Endometrium (tissue), 2 donors: ENCODE measurements around the gene DGCR2.
"Not testable (repeated sequence)": the region's sequence is repeated elsewhere in the genome, so short reads cannot be mapped to it uniquely, and the experiment has no call there.

Experiments
- FAIRE-seq: peaks from 2 replicates; lab custom pipeline; 2012; peaks lifted over from hg19 to GRCh38; lab: Jason Lieb, UNC
- donor health status: control.
- donor health status: control.

The DGCR2 gene, protein sequence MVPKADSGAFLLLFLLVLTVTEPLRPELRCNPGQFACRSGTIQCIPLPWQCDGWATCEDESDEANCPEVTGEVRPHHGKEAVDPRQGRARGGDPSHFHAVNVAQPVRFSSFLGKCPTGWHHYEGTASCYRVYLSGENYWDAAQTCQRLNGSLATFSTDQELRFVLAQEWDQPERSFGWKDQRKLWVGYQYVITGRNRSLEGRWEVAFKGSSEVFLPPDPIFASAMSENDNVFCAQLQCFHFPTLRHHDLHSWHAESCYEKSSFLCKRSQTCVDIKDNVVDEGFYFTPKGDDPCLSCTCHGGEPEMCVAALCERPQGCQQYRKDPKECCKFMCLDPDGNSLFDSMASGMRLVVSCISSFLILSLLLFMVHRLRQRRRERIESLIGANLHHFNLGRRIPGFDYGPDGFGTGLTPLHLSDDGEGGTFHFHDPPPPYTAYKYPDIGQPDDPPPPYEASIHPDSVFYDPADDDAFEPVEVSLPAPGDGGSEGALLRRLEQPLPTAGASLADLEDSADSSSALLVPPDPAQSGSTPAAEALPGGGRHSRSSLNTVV

DNA sequence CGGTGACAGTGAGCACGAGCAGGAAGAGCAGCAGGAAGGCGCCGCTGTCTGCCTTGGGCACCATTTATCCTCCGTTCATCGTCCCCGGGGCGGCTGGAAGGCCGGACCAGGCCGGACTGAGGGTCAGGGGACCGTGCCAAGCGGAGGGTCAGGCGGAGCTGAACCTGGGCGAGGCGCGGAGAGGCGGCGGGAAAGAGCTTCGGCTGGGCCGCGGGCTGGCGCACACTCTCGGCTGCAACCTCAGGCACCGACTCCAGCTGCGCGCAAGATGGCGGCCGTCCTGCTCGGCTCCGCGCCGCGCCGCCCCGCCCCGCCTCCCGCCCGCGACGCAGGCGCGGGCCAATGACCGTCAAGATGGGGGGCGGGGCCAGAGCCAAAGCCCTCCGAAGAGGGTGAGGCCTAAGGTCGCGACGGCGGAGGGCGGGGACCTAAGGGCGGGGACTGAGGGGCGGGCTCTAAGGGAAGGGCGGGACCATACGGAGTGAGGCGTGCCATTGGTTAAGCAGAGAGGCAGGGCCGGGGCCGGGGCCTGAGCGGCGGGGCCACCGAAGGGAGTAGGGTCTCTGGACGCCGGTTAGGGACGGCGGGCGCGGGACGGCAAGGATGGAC lies at the start of gene DGCR2:
DGCR2 (minus strand) TSS at position 270 of the 609 bp plus-strand sequence; CDS start at position 64, 206 bp downstream.
- FAIRE-seq: no peak

DNA sequence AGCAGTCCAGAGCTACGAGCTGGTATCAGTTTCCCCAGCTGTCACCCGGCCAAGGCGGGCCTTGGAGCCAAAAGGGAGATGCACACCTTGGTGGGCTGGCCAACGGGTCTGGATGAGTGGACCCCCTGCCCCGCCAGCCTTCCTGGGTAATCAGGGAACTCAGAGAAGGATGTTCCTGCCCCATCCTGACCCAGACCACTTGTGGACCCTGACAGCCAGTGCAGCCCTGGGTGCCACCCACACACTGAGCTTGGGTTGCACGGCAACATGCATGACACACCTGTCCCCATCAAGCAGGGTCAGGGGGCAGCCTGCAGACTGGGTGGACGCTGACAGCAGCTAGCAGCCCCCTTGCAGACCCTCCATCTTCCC lies 47.7 kb upstream of the DGCR2 start:
- FAIRE-seq: no peak

DNA sequence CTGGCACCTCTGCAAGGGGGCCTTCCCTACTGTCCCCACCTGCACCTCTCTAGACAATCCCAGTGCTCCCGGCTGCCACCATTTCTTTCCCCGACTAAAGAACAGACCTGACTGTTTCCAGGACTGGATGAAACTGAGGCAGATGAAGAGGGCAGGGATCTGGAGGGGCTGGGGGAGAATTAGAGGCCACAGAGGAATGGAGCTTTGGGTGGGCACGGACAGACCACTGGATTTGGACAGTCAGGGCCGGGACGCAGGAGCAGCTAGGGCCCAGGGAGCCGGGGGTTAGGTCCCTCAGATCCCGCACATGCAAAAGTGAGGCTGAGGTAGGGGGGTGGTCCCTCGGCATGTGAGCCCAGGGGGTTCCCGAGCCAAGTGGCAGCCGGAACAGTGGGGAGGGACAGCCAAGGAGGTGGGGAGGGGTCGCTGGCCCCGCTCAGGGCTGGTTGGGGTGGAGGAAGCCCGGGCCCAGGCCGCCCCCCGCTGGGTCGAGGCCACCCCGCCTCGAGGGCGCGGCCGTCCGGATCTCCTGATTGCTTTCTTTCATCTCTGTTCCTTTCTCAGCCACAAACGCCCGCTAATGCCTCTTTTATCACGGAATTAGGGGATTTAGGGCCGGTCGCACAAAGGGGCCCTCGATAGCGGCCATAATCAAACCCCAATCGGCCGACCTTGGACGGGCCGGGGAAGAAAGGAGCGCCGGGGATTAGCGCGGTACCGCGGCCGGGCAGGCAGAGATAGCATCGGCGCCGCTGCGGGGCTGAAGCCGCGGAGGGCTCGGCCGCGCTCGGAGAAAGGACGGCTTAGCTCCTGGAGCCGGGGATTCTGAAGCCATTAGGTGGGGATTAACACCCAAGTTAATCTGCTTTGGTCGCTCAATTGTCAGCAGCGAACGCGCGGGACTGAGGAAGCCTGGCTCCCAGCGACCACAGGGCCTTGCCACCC lies 47.1 kb upstream of the DGCR2 start:
- FAIRE-seq: no peak

DNA sequence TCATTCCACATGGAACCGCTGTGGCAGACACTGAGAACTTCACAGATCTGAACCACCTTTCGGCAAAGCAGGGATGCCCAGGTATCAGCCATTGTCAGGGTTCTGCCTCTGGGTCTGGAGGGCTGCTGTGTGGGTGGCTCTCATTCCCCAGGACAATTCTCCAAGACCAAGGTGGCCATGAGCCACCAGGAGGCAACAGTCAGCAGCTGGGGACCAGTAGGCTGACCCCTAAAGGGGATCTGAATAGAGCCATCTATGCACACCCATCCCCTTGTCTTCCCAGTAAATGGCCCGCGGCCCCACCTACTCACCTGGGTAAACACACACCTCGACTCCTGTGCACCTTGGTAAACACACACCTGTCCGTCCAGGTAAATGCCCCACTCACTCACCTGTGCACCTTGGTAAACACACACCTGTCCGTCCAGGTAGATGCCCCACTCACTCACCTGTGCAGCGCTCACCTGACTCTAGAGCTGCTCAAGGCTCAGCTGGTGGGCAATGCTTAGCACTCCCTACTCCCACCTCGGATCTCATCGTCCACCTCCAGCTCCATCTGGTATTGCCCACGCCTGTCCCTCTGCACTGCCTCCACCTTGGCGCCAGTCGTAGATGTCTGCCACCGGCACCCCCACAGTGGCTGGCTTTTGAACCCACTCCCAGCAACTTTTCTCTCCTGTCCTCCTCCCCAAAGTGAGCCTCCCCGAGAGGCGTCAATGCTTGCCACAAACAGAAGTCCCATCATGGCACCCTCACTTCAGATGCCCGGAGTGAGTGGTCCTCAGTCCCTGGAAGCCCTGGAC lies 46.1 kb upstream of the DGCR2 start:
- FAIRE-seq: no peak

DNA sequence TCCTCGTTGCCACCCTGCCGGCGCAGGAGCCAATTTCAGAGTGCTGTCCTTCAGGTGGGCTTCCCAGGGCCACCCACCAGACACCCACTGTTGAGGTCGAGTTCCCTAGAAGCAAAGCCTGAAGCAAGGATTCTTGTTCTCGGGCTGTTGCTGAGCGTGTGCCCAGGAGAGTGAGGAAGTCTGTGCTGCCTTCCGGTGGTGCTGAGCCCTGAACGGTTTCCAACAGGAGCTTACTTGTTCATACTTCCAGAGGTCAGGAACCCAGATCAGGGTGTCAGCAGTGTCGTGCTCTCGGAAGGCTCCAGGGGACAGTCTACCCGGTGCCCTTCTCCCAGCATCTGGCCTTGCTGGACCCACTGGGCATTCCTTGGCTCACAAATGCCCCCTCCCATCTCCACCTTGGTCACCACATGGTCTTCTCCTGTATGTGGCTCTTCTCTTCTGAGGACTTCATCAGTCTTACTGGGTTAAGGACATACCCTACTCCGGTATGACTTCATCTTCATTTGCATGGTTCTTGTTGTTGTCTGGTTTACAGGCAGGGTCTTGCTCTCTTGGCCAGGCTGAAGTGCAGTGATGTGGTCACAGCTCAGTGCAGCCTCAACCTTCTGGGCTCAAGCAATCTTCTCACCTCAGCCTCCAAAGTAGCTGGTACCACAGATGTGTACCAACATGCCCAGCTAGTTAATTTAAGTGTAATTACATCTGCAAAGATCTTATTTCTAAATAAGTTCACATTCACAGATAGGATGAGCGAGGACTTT lies 45.1 kb upstream of the DGCR2 start:
- no peak for FAIRE-seq

DNA sequence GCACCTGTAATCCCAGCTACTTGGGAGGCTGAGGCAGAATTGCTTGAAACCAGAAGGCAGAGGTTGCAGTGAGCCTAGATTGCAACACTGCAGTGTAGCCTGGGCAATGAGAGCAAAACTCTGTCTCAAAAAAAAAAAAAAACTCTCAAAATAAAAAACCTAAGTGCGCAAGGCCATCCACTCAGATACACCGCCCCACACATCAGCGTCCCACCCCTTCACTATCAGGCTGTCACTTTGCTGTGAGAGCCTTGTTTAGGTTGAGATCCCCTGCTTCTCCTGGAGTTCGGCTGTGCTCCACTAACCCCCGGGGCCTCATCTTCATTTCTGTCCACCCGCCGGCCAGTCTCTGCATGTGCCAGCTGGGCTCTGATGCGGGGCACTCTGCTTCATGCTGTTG lies 44.2 kb upstream of the DGCR2 start:
- FAIRE-seq: no peak

DNA sequence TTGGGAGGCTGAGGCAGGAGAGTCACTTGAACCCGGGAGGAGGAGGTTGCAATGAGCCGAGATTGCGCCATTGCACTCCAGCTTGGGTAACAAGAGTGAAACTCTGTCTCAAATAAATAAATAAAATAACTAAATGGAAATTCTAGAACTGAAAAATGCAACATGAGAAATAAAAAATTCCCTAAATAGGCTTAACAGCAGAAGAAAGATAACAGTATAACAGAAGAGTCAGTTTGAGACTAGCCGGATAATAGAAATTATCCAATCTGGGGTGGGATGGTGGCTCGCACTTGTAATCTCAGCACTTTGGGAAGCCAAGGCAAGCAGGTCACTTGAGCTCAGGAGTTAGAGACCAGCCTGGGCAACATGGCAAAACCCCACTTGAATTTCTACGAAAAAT lies 42.2 kb upstream of the DGCR2 start:
- FAIRE-seq: no peak

DNA sequence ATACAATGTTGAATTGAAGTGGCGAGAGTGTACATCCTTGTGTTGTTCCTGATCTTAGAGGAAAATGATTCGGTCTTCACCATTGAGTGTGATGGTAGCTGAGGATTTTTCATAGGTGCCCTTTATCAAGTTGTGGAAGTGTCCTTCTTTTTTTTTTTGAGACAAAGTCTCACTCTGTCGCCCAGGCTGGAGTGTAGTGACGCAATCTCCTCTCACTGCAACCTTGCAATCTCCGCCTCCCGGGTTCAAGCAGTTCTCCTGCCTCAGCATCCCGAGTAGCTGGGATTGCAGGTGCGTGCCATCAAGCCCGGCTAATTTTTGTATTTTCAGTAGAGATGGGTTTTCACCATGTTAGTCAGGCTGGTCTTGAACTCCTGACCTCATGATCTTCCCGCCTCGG lies 36.4 kb upstream of the DGCR2 start:
- FAIRE-seq: not testable (repeated sequence)

DNA sequence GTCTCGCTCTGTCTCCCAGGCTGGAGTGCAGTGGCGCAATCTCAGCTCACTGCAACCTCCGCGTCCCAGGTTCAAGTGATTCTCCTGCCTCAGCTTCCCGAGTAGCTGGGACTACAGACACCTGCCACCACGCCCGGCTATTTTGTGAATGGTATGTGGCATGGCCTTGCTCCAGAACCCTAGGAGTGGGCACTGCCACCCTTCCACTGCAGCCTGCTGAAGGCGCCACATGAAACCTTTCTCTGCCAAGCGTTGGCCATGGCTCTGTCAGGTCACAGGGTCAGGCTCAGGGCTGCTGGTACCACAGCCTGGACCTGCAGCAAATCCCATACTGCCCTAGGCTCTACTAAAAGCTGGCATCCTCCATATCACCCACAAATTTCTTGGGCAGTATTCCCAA lies 33.9 kb upstream of the DGCR2 start:
- FAIRE-seq: not testable (repeated sequence)

DNA sequence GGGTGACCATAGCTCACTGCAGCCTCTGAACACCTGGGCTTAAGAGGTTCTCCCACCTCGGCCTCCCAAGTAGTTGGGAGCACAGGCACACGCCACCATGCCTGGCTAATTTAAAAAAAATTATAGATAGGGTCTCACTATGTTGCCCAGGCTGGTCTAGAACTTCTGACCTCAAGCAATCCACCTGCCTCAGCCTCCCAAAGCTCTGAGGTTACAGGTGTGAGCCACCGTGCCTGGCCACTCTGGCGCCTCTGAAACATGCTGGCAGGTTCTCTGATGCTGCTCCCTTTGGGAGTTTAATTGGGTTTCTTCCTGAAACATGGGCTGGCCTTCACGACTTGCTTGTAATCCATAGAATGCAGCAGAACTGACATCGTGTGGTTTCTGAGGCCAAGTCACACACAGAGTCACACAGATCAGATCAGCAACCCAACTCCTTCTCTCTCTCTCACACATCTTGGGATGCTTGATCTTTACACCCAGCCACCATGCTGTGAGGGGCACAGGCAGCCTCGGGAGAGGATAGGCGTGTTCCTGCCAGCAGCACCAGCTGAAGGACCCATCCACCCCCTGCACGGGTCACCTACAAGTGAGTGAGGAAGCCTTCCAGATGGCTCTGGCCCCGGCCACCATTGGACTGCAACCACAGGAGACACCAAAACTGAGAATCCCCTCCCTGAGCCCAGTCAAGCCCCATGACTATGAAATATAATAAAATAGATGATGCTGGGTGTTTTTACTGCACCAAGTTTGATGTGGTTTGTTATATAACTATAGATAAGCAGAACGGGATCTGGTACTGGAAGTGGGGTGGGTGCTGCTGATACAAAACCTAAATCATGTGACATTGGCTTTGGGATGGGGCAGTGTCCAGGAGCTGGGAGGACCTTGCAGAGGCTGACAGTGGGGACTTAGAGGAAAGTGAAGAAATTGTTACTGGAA lies 31.0 kb upstream of the DGCR2 start:
- FAIRE-seq: no peak

DNA sequence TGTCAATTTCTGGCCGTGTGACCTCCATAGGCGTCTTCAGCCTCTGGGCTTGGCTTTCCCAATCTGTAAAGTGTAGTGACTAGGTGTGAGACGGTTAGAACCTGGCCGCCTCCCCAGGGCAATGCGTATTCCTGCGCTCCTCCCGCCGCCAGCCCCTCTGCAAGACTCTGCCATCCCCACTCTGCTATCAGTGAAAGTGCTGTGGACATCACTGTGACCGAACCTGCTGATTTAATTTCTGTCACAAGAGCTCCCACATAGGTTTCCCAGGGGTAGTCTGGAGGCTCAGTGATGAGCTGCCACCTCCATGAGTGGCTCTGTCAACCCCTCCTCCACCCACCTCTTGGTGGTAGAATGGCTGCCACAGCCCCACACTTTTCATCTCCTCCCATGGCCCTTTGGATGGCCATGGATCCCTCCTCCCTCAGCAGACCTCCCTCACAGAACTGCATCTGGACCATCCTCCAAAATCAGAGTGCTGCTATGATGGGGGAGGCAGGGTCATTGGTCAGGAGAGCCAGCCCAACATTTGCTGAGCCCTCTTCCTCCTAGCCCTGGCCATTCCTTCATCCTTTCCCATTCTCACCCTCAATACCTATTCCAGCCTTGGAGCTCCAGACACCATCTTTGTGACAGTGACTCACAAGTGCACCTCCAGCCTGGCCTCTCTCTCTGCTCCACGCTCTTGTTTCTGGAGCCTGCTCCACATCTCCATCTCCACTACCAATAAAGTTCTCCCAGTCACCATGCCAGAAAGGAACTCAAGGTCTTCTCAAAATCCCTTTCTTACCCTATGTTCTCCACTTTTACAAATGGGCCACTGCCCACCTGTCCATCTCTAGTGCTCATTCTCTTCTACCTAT lies 29.3 kb upstream of the DGCR2 start:
- no peak for FAIRE-seq

DNA sequence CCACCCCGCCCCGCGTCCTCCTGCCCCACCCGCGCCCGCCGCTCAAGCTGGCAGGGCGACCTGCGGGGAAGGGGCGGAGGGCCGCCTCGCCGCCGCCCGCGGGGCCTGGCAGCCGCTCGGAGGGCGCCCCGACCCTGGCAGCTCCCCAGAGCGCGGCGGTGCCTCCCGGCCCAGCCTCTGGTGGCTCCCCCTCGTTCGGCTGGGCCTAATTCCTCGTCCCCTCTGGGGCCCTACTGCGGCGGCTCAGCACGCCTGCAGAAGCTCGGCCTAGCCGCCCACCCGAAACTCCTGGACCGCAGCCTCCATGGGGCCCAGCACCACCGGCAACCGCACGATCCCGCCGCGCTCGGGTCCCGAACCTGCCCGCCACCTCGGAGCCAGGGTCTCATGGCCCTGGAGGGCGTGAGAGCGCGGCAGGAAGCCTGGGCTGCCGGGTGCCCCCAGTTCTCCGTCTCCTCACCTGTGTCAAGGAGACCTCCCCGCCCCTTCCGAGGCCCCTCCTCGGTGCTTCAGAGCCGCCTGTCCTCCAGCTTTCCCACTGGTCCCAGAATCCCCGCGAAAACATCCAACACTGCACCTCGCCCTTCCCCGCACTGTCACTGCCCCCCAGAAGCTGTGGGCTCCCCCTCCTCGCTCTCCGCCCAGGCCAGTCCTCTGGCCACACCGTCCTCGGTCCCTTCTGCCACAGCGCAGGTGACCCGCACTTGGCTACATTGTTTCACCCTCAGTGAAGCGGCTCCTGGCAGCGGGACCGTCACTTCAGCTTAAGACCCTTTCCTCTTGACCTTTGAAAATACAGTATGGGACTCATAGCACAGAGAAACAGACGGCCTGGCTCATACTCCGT lies 28.5 kb upstream of the DGCR2 start:
- no peak for FAIRE-seq

DNA sequence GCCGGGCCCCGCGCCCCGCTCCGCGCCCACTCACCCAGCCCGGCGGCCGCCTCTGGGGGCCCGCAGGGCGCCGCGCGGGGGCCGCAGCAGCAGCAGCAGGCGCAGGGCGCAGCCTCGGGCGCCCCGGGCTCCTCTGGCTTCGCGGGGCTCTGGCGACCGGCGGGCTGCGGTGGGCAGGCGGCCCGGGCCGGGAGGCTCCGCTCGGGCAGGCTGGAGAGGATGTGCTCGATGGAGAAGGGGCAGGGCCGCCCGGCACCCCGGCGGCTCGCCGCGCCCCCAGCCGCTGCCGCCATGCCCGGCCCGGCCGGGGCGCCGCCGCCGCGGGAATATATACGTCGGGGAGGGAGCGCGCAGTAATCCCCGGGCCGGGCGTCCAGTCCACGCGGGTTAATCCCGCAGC lies 27.8 kb upstream of the DGCR2 start, which contains the start of gene GSC2:
GSC2 (minus strand) TSS at position 302 of the 400 bp plus-strand sequence; CDS start at position 293, 9 bp downstream.
- FAIRE-seq: no peak

DNA sequence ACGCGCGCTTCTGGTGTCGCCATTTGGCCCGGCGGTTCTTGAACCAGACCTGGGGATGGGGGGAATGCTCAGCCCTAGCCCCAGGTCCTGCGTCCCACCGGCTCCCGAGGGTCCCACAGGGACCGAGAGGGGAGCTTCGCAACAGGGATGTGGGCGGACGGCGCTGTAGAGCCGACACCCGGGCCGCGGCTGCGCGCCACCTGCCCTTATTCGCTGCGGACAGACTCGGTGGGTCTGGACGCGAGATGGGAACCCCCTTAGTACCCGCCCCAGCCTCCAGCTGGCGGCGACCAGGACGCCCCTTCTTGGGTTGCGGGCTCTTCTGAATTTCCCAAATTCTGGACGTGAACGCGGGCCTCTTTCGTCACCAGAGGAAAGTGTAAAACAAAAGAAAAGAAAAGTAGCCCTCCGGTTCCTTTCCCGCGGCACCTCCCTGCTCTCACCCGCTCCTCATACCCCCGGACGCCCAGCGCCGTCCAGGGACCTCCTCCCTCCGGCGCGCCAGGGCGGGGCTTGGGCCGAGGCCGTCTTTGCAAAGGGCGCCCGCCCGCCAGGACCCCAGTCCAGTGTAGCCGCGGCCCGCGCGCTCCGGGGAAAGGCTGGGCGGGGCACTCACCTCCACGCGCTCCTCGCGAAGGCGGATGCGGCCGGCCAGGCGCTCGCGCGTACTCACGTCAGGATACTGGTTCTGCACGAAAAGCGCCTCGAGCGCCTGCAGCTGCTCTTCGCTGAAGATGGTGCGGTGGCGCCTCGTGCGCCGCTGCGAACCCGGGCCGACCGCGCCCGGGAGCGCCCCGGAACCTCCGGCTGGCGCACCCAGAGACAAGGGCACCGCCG lies 27.1 kb upstream of the DGCR2 start:
- no peak for FAIRE-seq

DNA sequence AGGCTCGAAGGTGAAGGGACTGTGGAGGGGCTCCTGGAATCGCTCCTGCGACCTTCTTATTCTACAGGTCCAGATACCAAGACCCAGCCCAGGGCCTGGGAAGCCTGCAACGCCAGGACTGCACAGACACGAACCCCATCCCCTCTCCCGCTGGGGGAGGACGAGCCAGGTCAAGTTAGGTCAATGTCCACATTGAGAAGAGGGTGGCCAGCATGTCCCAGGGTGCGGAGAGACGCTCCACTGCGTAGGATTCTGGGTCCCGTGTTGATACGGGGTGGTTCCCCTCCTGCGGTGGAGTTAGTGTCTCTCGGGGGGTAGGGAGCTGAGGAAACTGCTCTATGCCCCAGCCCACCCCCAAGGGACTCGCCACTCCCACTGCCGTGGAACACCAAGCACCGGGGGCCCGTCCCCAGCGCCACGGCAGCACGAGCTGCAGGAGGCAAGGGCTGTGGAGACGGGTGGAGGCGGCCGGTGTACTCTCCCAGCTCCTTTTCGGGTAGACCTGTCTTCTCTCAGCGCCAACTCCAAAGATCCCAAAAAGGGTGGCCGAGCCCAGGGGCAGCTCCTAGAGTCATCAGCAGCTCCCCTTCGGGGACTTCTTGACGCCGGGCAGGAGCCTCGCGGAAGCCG lies 26.3 kb upstream of the DGCR2 start:
- FAIRE-seq: no peak

DNA sequence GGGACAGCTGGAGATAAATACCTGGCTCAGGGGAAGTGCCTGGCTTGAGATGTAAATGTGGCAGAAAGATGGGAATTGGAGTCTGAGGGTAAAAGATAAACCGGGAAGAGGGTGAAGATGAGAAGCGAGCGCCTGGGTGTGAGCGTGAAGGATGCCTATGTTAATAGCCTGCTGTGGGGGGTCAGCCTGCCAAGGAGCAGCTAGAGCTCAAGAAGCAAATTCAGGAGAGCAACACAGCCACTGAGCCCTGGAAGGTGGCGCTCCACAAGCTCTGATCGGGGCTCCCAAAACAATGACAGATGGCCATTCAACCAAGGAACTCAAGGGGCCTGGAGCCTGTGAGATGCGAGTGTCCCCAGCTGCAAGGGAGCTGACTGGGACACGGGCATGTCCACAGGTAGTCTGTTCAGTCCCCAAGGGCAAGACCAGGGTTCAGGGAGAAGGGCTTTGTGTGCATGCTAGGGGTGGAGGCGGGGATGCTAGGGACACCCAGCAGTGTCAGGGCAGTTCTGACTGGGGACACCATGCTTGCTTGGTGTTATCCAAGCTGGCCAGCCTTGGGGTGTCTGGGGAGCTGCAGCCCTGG lies 25.1 kb upstream of the DGCR2 start:
- no peak for FAIRE-seq
